ENCODE measurements around the gene RABAC1. TPM values are rescaled to one million over a fixed set of nuclear protein-coding genes. Genes with fewer than 3 reads are reported as not detected.

RABAC1 gene
- total RNA-seq, 1 experiment from 2014 or later, result 114 TPM

GRCh38 chr19:41947091-41947490, 12.0 kb downstream of the RABAC1 start:
- Histone ChIP-seq H3K4me1 (ENCODE audit: insufficient read depth, low read length, poor library complexity, severe bottlenecking) (no peaks in the 10 kb centered on the region), H3K4me3 (ENCODE audit: low read depth, low read length, poor library complexity, severe bottlenecking) (no peak overlapping the region), H3K36me3 (ENCODE audit: insufficient read depth, low read length, poor library complexity, severe bottlenecking) (no peaks in the 10 kb centered on the region), H3K27ac (ENCODE audit: low read depth, low read length, poor library complexity, severe bottlenecking) (no peak overlapping the region), H3K9me3 (ENCODE audit: low read depth, low read length, poor library complexity, severe bottlenecking) (no peaks in the 10 kb centered on the region), H3K27me3 (replicated peaks; ENCODE audit: insufficient read depth, low read depth, low read length, poor library complexity) (no peaks in the 10 kb centered on the region)
- DNase-seq (ENCODE audit: low spot score), result no peak
- POLR2A ChIA-PET (ENCODE audit: low non-redundant PET), result no interaction called here
- TF ChIP-seq CTCF (conservative IDR thresholded peaks at IDR 0.05; ENCODE audit: low read depth, low read length), result no peak
- TF ChIP-seq EZH2 (IDR thresholded peaks at IDR 0.05; ENCODE audit: borderline replicate concordance, low read depth, low read length, poor library complexity, severe bottlenecking), result no peak
- intact Hi-C loops (cut with micrococcal nuclease; ENCODE audit: unreplicated experiment), result no loop called here
- CTCF ChIA-PET, result no interaction called here
- no TSS peak for BruUV-seq (replicated peaks)

- intact Hi-C loops (cut with micrococcal nuclease; ENCODE audit: unreplicated experiment), result no loop called here
- DNase-seq (ENCODE audit: low spot score), result no peak
- ChIA-PET CTCF (no interaction called here), POLR2A (ENCODE audit: low non-redundant PET) (no interaction called here)
- TF ChIP-seq EZH2 (IDR thresholded peaks at IDR 0.05; ENCODE audit: borderline replicate concordance, low read depth, low read length, poor library complexity, severe bottlenecking), result no peak
- no peak for TF ChIP-seq CTCF (conservative IDR thresholded peaks at IDR 0.05; ENCODE audit: low read depth, low read length)
- H3K9me3 ChIP-seq (ENCODE audit: low read depth, low read length, poor library complexity, severe bottlenecking), result no peaks in the 10 kb centered on the region
- H3K4me1 ChIP-seq (ENCODE audit: insufficient read depth, low read length, poor library complexity, severe bottlenecking), result no peaks in the 10 kb centered on the region
- no peak overlapping the region for H3K4me3 ChIP-seq (ENCODE audit: low read depth, low read length, poor library complexity, severe bottlenecking)
- no peaks in the 10 kb centered on the region for H3K27me3 ChIP-seq (replicated peaks; ENCODE audit: insufficient read depth, low read depth, low read length, poor library complexity)
- BruUV-seq (replicated peaks), result no TSS peak
- no peak overlapping the region for H3K27ac ChIP-seq (ENCODE audit: low read depth, low read length, poor library complexity, severe bottlenecking)
- H3K36me3 ChIP-seq (ENCODE audit: insufficient read depth, low read length, poor library complexity, severe bottlenecking), result no peaks in the 10 kb centered on the region
These were observed 13.9 kb downstream of the RABAC1 start for GRCh38 chr19:41945135-41945766.

GRCh38 chr19:41944336-41944735, 14.8 kb downstream of the RABAC1 start:
- POLR2A ChIA-PET (ENCODE audit: low non-redundant PET), result no interaction called here

More at GRCh38 chr19:41944336-41944735, 14.8 kb downstream of the RABAC1 start:
- H3K36me3 ChIP-seq (ENCODE audit: insufficient read depth, low read length, poor library complexity, severe bottlenecking), result no peaks in the 10 kb centered on the region
- H3K4me3 ChIP-seq (ENCODE audit: low read depth, low read length, poor library complexity, severe bottlenecking), result no peak overlapping the region
- TF ChIP-seq CTCF (conservative IDR thresholded peaks at IDR 0.05; ENCODE audit: low read depth, low read length) (no peak), EZH2 (IDR thresholded peaks at IDR 0.05; ENCODE audit: borderline replicate concordance, low read depth, low read length, poor library complexity, severe bottlenecking) (no peak)
- H3K9me3 ChIP-seq (ENCODE audit: low read depth, low read length, poor library complexity, severe bottlenecking), result no peaks in the 10 kb centered on the region
- intact Hi-C loops (cut with micrococcal nuclease; ENCODE audit: unreplicated experiment), result no loop called here
- DNase-seq (ENCODE audit: low spot score), result no peak
- CTCF ChIA-PET, result no interaction called here
- BruUV-seq (replicated peaks), result no TSS peak
- H3K27me3 ChIP-seq (replicated peaks; ENCODE audit: insufficient read depth, low read depth, low read length, poor library complexity), result no peaks in the 10 kb centered on the region
- peaks cover 5% of the 10 kb centered on the region for H3K4me1 ChIP-seq (ENCODE audit: insufficient read depth, low read length, poor library complexity, severe bottlenecking)
- H3K27ac ChIP-seq (ENCODE audit: low read depth, low read length, poor library complexity, severe bottlenecking), result no peak overlapping the region
